Uterus (tissue), 2 donors: Measurements from ENCODE around the gene PCDHGA9.

ENCODE experiments used
- CTCF ChIP-seq, 4 experiments: fragments of 200-600 bp in 2 of 4; fragments of 450-650 bp in 2 of 4; sonication (generic) in 2 of 4; IDR thresholded peaks; one replicate each; pipeline ENCODE4 v1.5.1; 2016 to 2019; ENCODE audit warnings: antibody characterized with exemption in 4 of 4, mild to moderate bottlenecking in 2 of 4, moderate library complexity in 1 of 4
- POLR2A ChIP-seq, 2 donors: fragments of 450-650 bp; IDR thresholded peaks; one replicate each; pipeline ENCODE4 v1.6.1; 2016; ENCODE audit warnings: antibody characterized with exemption in 2 of 2, mild to moderate bottlenecking in 1 of 2, moderate library complexity in 1 of 2

GRCh38 chr5:141419074-141419880 is 16.7 kb downstream of the PCDHGA9 start:
- TF ChIP-seq CTCF (IDR thresholded peaks at IDR 0.05) (no peak), POLR2A (IDR thresholded peaks at IDR 0.05) (no peak)
